ENCODE results near the gene RNF125.

RNF125 gene

DNA sequence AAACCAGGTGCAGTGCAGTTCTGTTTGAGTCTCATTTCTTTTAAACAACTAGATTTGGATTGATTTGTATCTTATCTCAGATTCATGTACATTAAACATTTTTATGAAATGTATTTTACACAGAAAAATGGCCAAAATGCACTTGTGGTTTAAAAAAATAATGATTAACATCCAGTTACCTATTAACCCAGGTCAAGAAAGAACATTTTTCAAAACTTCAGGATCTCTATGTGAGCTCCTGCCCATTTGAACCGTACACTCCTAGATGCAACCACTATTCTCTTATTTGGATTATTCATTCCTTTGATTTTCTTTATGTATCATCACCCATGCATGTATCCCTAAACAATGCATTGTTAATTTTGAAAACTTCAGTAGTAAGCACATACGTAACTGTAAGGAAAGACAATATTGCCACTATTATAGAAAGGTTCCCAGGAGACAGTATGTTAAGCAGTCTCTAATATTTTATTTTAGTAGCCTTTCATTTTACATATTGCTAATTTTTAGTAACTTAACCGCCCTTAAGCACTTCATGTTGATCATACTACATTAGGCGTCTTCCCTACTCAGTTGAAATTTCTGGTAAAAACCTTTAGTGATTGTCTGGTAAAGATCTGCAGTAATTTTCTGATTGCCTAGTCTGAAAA, 95.8 kb downstream of the RNF125 start:
- Histone ChIP-seq H3K27ac (replicated peaks) (no peak overlapping the region), H3K4me3 (replicated peaks; ENCODE audit: insufficient read depth, low read length) (no peak overlapping the region), H3K27me3 (ENCODE audit: insufficient read depth, poor library complexity, severe bottlenecking) (no peaks in the 10 kb centered on the region)
- no peak for DNase-seq (ENCODE audit: low read depth in 1 of 2, low spot score in 1 of 2)
- TF ChIP-seq GABPA (IDR thresholded peaks at IDR 0.05; ENCODE audit: low read depth) (no peak), CTCF (IDR thresholded peaks at IDR 0.05; ENCODE audit: insufficient read depth, low read length) (no peak), POLR2AphosphoS5 (IDR thresholded peaks at IDR 0.05; ENCODE audit: low read depth) (no peak), SPI1 (IDR thresholded peaks at IDR 0.05; ENCODE audit: borderline replicate concordance, low read depth) (no peak)
- TF ChIP-seq, protein P1, sequence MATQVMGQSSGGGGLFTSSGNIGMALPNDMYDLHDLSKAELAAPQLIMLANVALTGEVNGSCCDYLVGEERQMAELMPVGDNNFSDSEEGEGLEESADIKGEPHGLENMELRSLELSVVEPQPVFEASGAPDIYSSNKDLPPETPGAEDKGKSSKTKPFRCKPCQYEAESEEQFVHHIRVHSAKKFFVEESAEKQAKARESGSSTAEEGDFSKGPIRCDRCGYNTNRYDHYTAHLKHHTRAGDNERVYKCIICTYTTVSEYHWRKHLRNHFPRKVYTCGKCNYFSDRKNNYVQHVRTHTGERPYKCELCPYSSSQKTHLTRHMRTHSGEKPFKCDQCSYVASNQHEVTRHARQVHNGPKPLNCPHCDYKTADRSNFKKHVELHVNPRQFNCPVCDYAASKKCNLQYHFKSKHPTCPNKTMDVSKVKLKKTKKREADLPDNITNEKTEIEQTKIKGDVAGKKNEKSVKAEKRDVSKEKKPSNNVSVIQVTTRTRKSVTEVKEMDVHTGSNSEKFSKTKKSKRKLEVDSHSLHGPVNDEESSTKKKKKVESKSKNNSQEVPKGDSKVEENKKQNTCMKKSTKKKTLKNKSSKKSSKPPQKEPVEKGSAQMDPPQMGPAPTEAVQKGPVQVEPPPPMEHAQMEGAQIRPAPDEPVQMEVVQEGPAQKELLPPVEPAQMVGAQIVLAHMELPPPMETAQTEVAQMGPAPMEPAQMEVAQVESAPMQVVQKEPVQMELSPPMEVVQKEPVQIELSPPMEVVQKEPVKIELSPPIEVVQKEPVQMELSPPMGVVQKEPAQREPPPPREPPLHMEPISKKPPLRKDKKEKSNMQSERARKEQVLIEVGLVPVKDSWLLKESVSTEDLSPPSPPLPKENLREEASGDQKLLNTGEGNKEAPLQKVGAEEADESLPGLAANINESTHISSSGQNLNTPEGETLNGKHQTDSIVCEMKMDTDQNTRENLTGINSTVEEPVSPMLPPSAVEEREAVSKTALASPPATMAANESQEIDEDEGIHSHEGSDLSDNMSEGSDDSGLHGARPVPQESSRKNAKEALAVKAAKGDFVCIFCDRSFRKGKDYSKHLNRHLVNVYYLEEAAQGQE (IDR thresholded peaks at IDR 0.05; ENCODE audit: insufficient replicate concordance, low read depth): no peak

DNA sequence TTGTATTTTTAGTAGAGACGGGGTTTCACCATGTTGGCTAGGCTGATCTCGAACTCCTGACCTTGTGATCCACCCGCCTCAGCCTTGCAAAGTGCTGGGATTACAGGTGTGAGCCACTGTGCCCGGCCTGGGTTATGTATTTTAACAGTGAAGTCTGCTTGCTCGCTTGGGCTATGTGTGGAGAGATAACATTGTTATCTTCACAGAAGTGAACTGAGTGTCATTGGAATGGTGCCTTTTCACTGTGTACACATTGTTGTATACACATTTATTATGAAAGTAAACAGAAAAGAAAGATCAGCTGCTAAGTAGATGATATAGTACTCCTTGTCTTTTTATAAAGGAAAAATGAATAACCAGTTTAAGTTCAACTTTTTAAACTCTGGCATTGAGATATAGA, 103.4 kb downstream of the RNF125 start:
- H3K27ac ChIP-seq (replicated peaks): no peak overlapping the region
- TF ChIP-seq CTCF (IDR thresholded peaks at IDR 0.05; ENCODE audit: insufficient read depth, low read length) (no peak), SPI1 (IDR thresholded peaks at IDR 0.05; ENCODE audit: borderline replicate concordance, low read depth) (no peak), POLR2AphosphoS5 (IDR thresholded peaks at IDR 0.05; ENCODE audit: low read depth) (no peak), GABPA (IDR thresholded peaks at IDR 0.05; ENCODE audit: low read depth) (no peak)
- TF ChIP-seq, protein P1 (IDR thresholded peaks at IDR 0.05; ENCODE audit: insufficient replicate concordance, low read depth): no peak
- H3K4me3 ChIP-seq (replicated peaks; ENCODE audit: insufficient read depth, low read length): no peak overlapping the region
- no peaks in the 10 kb centered on the region for H3K27me3 ChIP-seq (ENCODE audit: insufficient read depth, poor library complexity, severe bottlenecking)
- DNase-seq (ENCODE audit: low read depth in 1 of 2, low spot score in 1 of 2): no peak

Data from HL-60 (cell line).